NCI-H2171 treated with DMSO at 0.1 percent for 48 hours (cell line): ENCODE results near the gene SPECC1.
"Not testable (repeated sequence)": the region's sequence is repeated elsewhere in the genome, so short reads cannot be mapped to it uniquely, and the experiment has no call there.

Experiments used
- DNase-seq: peaks from one replicate; lab custom pipeline; 2025; lab: John Stamatoyannopoulos, UW

SPECC1 gene

GRCh38 chr17:20092973-20093626, 83.9 kb downstream of the SPECC1 start:
- DNase-seq: peak; percentile 84

- no peak for DNase-seq
Measured at GRCh38 chr17:20094777-20095176, 85.6 kb downstream of the SPECC1 start.

- peak; percentile 32 for DNase-seq
Measured at GRCh38 chr17:20095336-20096080, 86.3 kb downstream of the SPECC1 start.

- no peak for DNase-seq
Measured at GRCh38 chr17:20096430-20096829, 87.3 kb downstream of the SPECC1 start.

- no peak for DNase-seq
Measured at GRCh38 chr17:20097330-20097729, 88.2 kb downstream of the SPECC1 start.

- DNase-seq: no peak
Measured at GRCh38 chr17:20098314-20098713, 89.2 kb downstream of the SPECC1 start.

- DNase-seq: not testable (repeated sequence)
Measured at GRCh38 chr17:20100806-20101205, 91.6 kb downstream of the SPECC1 start.

GRCh38 chr17:20103454-20104446, 94.6 kb downstream of the SPECC1 start:
- DNase-seq: no peak

- DNase-seq: no peak
Measured at GRCh38 chr17:20105539-20106280, 96.6 kb downstream of the SPECC1 start.

- not testable (repeated sequence) for DNase-seq
Measured at GRCh38 chr17:20106446-20106845, 97.3 kb downstream of the SPECC1 start.

- DNase-seq: no peak
Measured at GRCh38 chr17:20109076-20109475, 99.9 kb downstream of the SPECC1 start.

- no peak for DNase-seq
Measured at GRCh38 chr17:20111538-20111937, 102.4 kb downstream of the SPECC1 start.

- DNase-seq: no peak
Measured at GRCh38 chr17:20114466-20114865, 105.3 kb downstream of the SPECC1 start.

- DNase-seq: peak; percentile 56
Measured at GRCh38 chr17:20116683-20117309, 107.6 kb downstream of the SPECC1 start.

GRCh38 chr17:20118280-20118679, 109.1 kb downstream of the SPECC1 start:
- DNase-seq: no peak

- DNase-seq: peak; percentile 97
Measured at GRCh38 chr17:20120836-20121235, 111.7 kb downstream of the SPECC1 start.

GRCh38 chr17:20121359-20122253, 112.4 kb downstream of the SPECC1 start:
- DNase-seq: peak; percentile 49

GRCh38 chr17:20122254-20122879, 113.2 kb downstream of the SPECC1 start:
- no peak for DNase-seq

- DNase-seq: no peak
Measured at GRCh38 chr17:20123209-20123608, 114.0 kb downstream of the SPECC1 start.

- DNase-seq: no peak
Measured at GRCh38 chr17:20125724-20126123, 116.6 kb downstream of the SPECC1 start.
